SU-DHL-6 (cell line): Measurements from ENCODE around the gene DNAJB14.

ENCODE experiments used
- H2AFZ ChIP-seq: fragments of 200-600 bp; sonication (generic); 2 replicates; pipeline ENCODE4 v1.6.1; 2014; ENCODE audit warnings: low read depth, mild to moderate bottlenecking, moderate library complexity, mixed read lengths, antibody characterized with exemption, low read length; ENCODE audit not compliant: severe bottlenecking
- H3F3A ChIP-seq: fragments of 200-600 bp; shearing (Covaris generic); 2 replicates; pipeline ENCODE4 v1.6.0; 2016; ENCODE audit warnings: antibody characterized with exemption, mild to moderate bottlenecking; ENCODE audit not compliant: insufficient read depth
- H3K27ac ChIP-seq: fragments of 200-600 bp; sonication (generic); 2 replicates; pipeline ENCODE4 v1.5.1; 2016; ENCODE audit warnings: low read depth, mild to moderate bottlenecking, low read length, moderate library complexity, mixed read lengths
- H3K27me3 ChIP-seq: fragments of 200-600 bp; sonication (generic), shearing (Covaris generic); 2 replicates; pipeline ENCODE4 v1.6.0; 2014; ENCODE audit warnings: mild to moderate bottlenecking, low read length
- H3K36me3 ChIP-seq: fragments of 200-600 bp; sonication (generic); 2 replicates; pipeline ENCODE4 v1.6.1; 2014; ENCODE audit warnings: mild to moderate bottlenecking, low read length, mixed read lengths
- H3K4me2 ChIP-seq: fragments of 300-600, 200-600 bp; shearing (Covaris generic), sonication (generic); 2 replicates; pipeline ENCODE4 v1.6.0; 2014; ENCODE audit warnings: low read length, low read depth, mild to moderate bottlenecking; ENCODE audit not compliant: poor library complexity, severe bottlenecking
- H3K4me3 ChIP-seq: fragments of 200-600 bp; sonication (generic); 2 replicates; pipeline ENCODE4 v1.5.1; 2014; ENCODE audit warnings: antibody characterized with exemption, low read length, mild to moderate bottlenecking, mixed read lengths; ENCODE audit not compliant: insufficient read depth, poor library complexity, severe bottlenecking
- H3K79me2 ChIP-seq: fragments of 200-600 bp; sonication (generic); 2 replicates; pipeline ENCODE4 v1.6.1; 2014; ENCODE audit warnings: mild to moderate bottlenecking, low read length, moderate library complexity; ENCODE audit not compliant: insufficient read depth
- H3K9ac ChIP-seq: fragments of 200-600 bp; sonication (generic); 2 replicates; pipeline ENCODE4 v1.7.0; 2014; ENCODE audit warnings: mild to moderate bottlenecking, low read length
- H3K9me2 ChIP-seq: fragments of 200-600 bp; sonication (generic); replicated peaks from 2 replicates; pipeline ENCODE4 v1.6.1; 2014; ENCODE audit warnings: low read length; ENCODE audit not compliant: insufficient read depth
- H3K9me3 ChIP-seq: fragments of 200-600 bp; sonication (generic); 2 replicates; pipeline ENCODE4 v1.6.1; 2014; ENCODE audit warnings: low read length, mixed read lengths; ENCODE audit not compliant: insufficient read depth
- H4K20me1 ChIP-seq: fragments of 200-600 bp; sonication (generic); 2 replicates; pipeline ENCODE4 v1.6.1; 2014; ENCODE audit warnings: low read depth, mild to moderate bottlenecking, antibody characterized with exemption, low read length, moderate library complexity, mixed read lengths
- CTCF ChIP-seq: fragments of 200-600 bp; sonication (generic); IDR thresholded peaks from one replicate; pipeline ENCODE4 v1.5.1; 2017; ENCODE audit warnings: antibody characterized with exemption, mild to moderate bottlenecking, low read length, moderate library complexity; ENCODE audit not compliant: insufficient read depth, poor library complexity, severe bottlenecking
- EZH2phosphoT487 ChIP-seq: fragments of 200-600 bp; sonication (generic), shearing (Covaris generic); conservative IDR thresholded peaks from 2 replicates; pipeline ENCODE4 v1.6.1; 2018; ENCODE audit warnings: mild to moderate bottlenecking, antibody characterized with exemption, low read length, moderate library complexity, mixed read lengths

The DNAJB14 gene

DNA sequence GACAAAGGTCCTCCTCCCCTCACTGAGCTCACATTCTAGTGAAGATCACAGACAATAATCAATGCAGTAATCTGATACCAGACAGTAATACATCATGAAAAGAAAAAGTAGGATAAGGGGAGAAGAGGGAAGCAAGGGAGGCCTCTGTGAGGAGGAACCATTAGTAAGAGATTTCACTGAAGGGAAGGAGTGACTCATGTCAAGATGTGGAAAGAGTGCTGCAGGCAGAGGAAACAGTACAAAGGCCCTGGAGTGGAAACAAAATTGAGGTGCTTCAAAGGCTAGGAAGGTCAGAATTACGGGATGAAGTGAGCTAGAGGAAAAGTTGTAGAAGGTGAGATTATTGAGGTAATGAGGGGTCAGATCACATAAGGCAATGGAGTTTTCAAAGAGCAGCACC lies 90.3 kb downstream of the DNAJB14 start:
- no peak overlapping the region for H3K4me3 ChIP-seq
- no peaks in the 10 kb centered on the region for H4K20me1 ChIP-seq
- no peaks in the 10 kb centered on the region for H3K27me3 ChIP-seq
- no peak overlapping the region for H3K4me2 ChIP-seq
- H3K9ac ChIP-seq, result no peak overlapping the region
- H3K9me2 ChIP-seq, result no peaks in the 10 kb centered on the region
- no peaks in the 10 kb centered on the region for H3K79me2 ChIP-seq
- no peaks in the 10 kb centered on the region for H3F3A ChIP-seq
- H3K9me3 ChIP-seq, result no peaks in the 10 kb centered on the region
- no peaks in the 10 kb centered on the region; the same call in 1 of the 2 replicates for H3K36me3 ChIP-seq
- no peak overlapping the region for H2AFZ ChIP-seq
- no peak overlapping the region for H3K27ac ChIP-seq
- TF ChIP-seq CTCF, result no peak
- TF ChIP-seq EZH2phosphoT487, result no peak

DNA sequence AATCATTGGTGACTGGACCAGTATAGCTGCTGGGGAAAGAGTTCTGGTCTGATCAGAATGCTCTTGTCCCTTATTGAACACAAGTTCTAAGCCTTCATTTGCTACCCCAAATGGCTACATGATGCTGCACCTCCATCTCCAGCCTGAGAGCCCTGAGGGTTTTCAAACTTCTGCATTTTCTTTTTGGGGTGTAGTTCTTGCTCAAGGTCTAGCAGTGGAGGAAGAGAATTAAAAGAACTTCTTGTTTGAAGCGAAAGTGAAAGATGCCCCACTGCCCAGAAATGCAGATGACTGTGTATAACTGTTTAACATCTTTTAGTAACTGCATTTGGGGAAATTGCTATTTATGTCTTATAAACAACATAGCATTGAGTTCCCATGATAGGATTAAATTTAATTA lies 90.7 kb downstream of the DNAJB14 start:
- no peak overlapping the region for H2AFZ ChIP-seq
- H3K27ac ChIP-seq, result no peak overlapping the region
- H3K9me3 ChIP-seq, result no peaks in the 10 kb centered on the region
- H4K20me1 ChIP-seq, result no peaks in the 10 kb centered on the region
- H3K9ac ChIP-seq, result no peak overlapping the region
- no peak overlapping the region for H3K4me3 ChIP-seq
- TF ChIP-seq CTCF (no peak), EZH2phosphoT487 (no peak)
- H3K36me3 ChIP-seq, result no peaks in the 10 kb centered on the region; the same call in 1 of the 2 replicates
- H3K4me2 ChIP-seq, result no peak overlapping the region
- H3K27me3 ChIP-seq, result no peaks in the 10 kb centered on the region
- no peaks in the 10 kb centered on the region for H3K79me2 ChIP-seq
- no peaks in the 10 kb centered on the region for H3F3A ChIP-seq
- H3K9me2 ChIP-seq, result no peaks in the 10 kb centered on the region

GRCh38 chr4:99853999-99854398 lies 92.4 kb downstream of the DNAJB14 start:
- no peaks in the 10 kb centered on the region for H3K27me3 ChIP-seq
- no peak overlapping the region for H3K27ac ChIP-seq
- H3K4me2 ChIP-seq, result no peak overlapping the region
- no peaks in the 10 kb centered on the region for H3K9me3 ChIP-seq
- no peaks in the 10 kb centered on the region for H3K79me2 ChIP-seq
- no peak overlapping the region for H2AFZ ChIP-seq
- no peak overlapping the region for H3K4me3 ChIP-seq
- H4K20me1 ChIP-seq, result no peaks in the 10 kb centered on the region
- no peaks in the 10 kb centered on the region for H3F3A ChIP-seq
- no peaks in the 10 kb centered on the region for H3K36me3 ChIP-seq
- no peak overlapping the region for H3K9ac ChIP-seq
- TF ChIP-seq CTCF (no peak), EZH2phosphoT487 (no peak)
- no peaks in the 10 kb centered on the region for H3K9me2 ChIP-seq
